AG09319 (cell line): ENCODE data around the gene SLMAP.

ENCODE experiments used
- DNase-seq: peaks from one replicate; pipeline ENCODE4 v3.0.0-alpha.2; 2010; ENCODE audit warnings: low read depth; ENCODE audit errors: extremely low read depth
- CTCF ChIP-seq: IDR thresholded peaks from 2 replicates; pipeline ENCODE4 v1.5.1; 2011; ENCODE audit warnings: low read depth, mild to moderate bottlenecking, inconsistent platforms, low read length, moderate library complexity

The SLMAP gene

GRCh38 chr3:57951066-57951882 lies 195.2 kb downstream of the SLMAP start:
- no peak for TF ChIP-seq CTCF
- DNase-seq: no peak

GRCh38 chr3:57952208-57952631 lies 196.1 kb downstream of the SLMAP start:
- TF ChIP-seq CTCF: no peak
- peak; percentile 32 for DNase-seq

- no peak for DNase-seq
- TF ChIP-seq CTCF: no peak
These were observed 196.5 kb downstream of the SLMAP start for GRCh38 chr3:57952651-57953050.

- DNase-seq: no peak
- TF ChIP-seq CTCF: no peak
These were observed 197.5 kb downstream of the SLMAP start for GRCh38 chr3:57953576-57953975.

GRCh38 chr3:57956119-57956832 lies 200.2 kb downstream of the SLMAP start:
- TF ChIP-seq CTCF: no peak
- peak; percentile 48 for DNase-seq

DNA sequence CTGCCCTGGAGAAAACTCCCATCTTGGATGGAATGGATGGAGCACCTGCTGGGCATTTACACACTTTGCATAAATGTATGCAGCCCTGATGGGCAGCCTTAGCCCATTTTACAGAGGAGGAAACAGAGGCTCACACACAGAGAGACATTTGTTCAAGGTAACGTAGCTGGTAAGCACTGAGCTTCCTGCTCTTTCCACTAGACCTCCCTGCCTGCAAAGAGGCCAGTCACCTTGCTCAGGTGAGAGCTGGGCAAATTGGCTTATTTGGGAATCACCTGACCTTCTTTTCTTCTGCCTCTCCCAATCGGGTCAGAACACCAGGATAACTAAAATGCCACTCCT lies 200.7 kb downstream of the SLMAP start:
- no peak for TF ChIP-seq CTCF
- no peak for DNase-seq

DNA sequence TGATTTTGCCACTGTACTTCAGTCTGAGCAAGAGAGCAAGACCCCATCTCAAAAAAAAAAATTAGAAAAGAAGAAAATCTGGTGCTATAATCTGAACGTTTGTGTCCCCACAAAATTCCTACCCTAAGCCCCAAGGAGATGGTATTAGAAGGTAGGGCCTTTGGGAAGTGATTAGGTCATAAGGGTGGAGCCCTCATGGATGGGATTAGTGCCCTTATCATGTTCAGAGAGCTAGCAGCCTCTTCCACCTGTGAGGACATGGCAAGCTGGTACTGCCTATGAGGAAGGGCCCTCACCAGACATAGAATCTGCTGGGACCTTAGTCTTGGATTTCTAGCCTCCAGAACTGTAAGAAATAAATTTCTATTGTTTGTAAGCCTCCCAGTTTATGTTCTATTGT lies 201.7 kb downstream of the SLMAP start:
- DNase-seq: no peak
- no peak for TF ChIP-seq CTCF
